ENCODE measurements around the gene VDR. TPM values are rescaled to one million over a fixed set of nuclear protein-coding genes. Genes with fewer than 3 reads are reported as not detected.
A peak's percentile ranks its signal among the peaks of the same experiment; 100 is the strongest.

VDR gene
- polyA plus RNA-seq, 3 donors, result 6.0 to 14.8 (median 12.8) TPM

DNA sequence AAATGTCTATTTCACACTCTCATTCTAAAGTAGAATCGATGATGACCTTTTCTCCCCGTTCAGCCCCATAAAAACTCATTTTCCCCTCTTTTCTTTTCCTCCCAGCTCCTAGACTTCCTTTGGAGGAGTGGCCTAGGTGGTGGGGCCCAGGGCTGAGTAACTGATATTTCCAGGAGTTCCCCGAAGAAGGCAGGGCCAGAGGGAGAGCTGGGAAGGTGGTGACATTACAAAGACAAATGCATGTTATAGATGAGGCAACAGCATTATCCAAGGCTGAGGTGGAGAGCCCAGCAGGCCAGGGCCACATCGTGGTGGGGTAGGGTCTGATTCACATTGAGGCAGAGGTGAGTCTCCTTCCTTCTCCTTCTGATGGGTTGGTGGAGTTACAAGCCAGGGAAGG is 62.9 kb downstream of the VDR start:
- H3K27me3 ChIP-seq (ENCODE audit: control insufficient read depth in 2 of 2, insufficient read depth in 2 of 2, low read length in 2 of 2), result no peaks in the 10 kb centered on the region
- H3K79me2 ChIP-seq (ENCODE audit: insufficient read depth, low read length), result no peaks in the 10 kb centered on the region
- TF ChIP-seq, protein P1, sequence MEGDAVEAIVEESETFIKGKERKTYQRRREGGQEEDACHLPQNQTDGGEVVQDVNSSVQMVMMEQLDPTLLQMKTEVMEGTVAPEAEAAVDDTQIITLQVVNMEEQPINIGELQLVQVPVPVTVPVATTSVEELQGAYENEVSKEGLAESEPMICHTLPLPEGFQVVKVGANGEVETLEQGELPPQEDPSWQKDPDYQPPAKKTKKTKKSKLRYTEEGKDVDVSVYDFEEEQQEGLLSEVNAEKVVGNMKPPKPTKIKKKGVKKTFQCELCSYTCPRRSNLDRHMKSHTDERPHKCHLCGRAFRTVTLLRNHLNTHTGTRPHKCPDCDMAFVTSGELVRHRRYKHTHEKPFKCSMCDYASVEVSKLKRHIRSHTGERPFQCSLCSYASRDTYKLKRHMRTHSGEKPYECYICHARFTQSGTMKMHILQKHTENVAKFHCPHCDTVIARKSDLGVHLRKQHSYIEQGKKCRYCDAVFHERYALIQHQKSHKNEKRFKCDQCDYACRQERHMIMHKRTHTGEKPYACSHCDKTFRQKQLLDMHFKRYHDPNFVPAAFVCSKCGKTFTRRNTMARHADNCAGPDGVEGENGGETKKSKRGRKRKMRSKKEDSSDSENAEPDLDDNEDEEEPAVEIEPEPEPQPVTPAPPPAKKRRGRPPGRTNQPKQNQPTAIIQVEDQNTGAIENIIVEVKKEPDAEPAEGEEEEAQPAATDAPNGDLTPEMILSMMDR (IDR thresholded peaks at IDR 0.05), result no peak
- no peak overlapping the region for H3K27ac ChIP-seq (ENCODE audit: low read depth in 1 of 2, low read length in 2 of 2)
- no peak overlapping the region for H2AFZ ChIP-seq (ENCODE audit: insufficient read depth, low read depth, low read length, poor library complexity, severe bottlenecking)
- DNase-seq, result no peak
- peaks cover 2 to 7% (median 5%) of the 10 kb centered on the region in 3 donors for H3K27me3 Mint-ChIP-seq (ENCODE audit: low read depth in 3 of 3)
- H3K4me3 ChIP-seq (replicated peaks in 1 of 3; ENCODE audit: low read depth in 2 of 3, low read length in 3 of 3), result no peak overlapping the region
- H3K4me1 ChIP-seq (ENCODE audit: control insufficient read depth in 1 of 2, insufficient read depth in 2 of 2, low read length in 2 of 2), result no peaks in the 10 kb centered on the region
- H3K27ac Mint-ChIP-seq, result peak overlapping the region in 2 of 7 donors; percentile 8 to 74
- no peak overlapping the region for H3K9ac ChIP-seq (ENCODE audit: insufficient read depth, low read length, poor library complexity, severe bottlenecking)
- H3K36me3 ChIP-seq (replicated peaks in 1 of 2; ENCODE audit: control insufficient read depth in 1 of 2, insufficient read depth in 2 of 2, low read length in 2 of 2), result peaks cover 32 to 44% of the 10 kb centered on the region in 2 donors
- no peaks in the 10 kb centered on the region for H3K9me3 Mint-ChIP-seq
- no peaks in the 10 kb centered on the region for H3K9me3 ChIP-seq (replicated peaks in 1 of 2; ENCODE audit: control insufficient read depth in 1 of 2, insufficient read depth in 1 of 2, low read length in 2 of 2)
- H3K4me2 ChIP-seq (replicated peaks; ENCODE audit: extremely low read depth, low read length, poor library complexity, severe bottlenecking), result no peak overlapping the region
- peaks cover 5% of the 10 kb centered on the region for H3K4me1 Mint-ChIP-seq
- H3K4me3 Mint-ChIP-seq, result no peak overlapping the region
- 88% methylated on average over 2 of the region's 4 CpGs for WGBS (ENCODE audit: insufficient coverage)
- peaks cover 39 to 42% of the 10 kb centered on the region in 2 donors for H3K36me3 Mint-ChIP-seq
- intact Hi-C loops (cut with micrococcal nuclease), result no loop called here
- no peaks in the 10 kb centered on the region for H4K20me1 ChIP-seq (ENCODE audit: insufficient read depth, low read length)

GRCh38 chr12:47841501-47841900 is 63.3 kb downstream of the VDR start:
- no peak overlapping the region for H2AFZ ChIP-seq (ENCODE audit: insufficient read depth, low read depth, low read length, poor library complexity, severe bottlenecking)
- Mint-ChIP-seq H3K27me3 (ENCODE audit: low read depth in 3 of 3) (peaks cover 2 to 7% (median 5%) of the 10 kb centered on the region in 3 donors), H3K4me3 (no peak overlapping the region), H3K9me3 (no peaks in the 10 kb centered on the region), H3K27ac (no peak overlapping the region), H3K36me3 (peaks cover 35 to 38% of the 10 kb centered on the region in 2 donors), H3K4me1 (peaks cover 5% of the 10 kb centered on the region)
- intact Hi-C loops (cut with micrococcal nuclease), result no loop called here
- H4K20me1 ChIP-seq (ENCODE audit: insufficient read depth, low read length), result no peaks in the 10 kb centered on the region
- H3K9me3 ChIP-seq (replicated peaks in 1 of 2; ENCODE audit: control insufficient read depth in 1 of 2, insufficient read depth in 1 of 2, low read length in 2 of 2), result no peaks in the 10 kb centered on the region
- peaks cover 28 to 39% of the 10 kb centered on the region in 2 donors for H3K36me3 ChIP-seq (replicated peaks in 1 of 2; ENCODE audit: control insufficient read depth in 1 of 2, insufficient read depth in 2 of 2, low read length in 2 of 2)
- H3K27ac ChIP-seq (ENCODE audit: low read depth in 1 of 2, low read length in 2 of 2), result no peak overlapping the region
- no peak overlapping the region for H3K9ac ChIP-seq (ENCODE audit: insufficient read depth, low read length, poor library complexity, severe bottlenecking)
- H3K4me1 ChIP-seq (ENCODE audit: control insufficient read depth in 1 of 2, insufficient read depth in 2 of 2, low read length in 2 of 2), result no peaks in the 10 kb centered on the region
- DNase-seq, result no peak
- no CpG with 5 or more reads among the region's 2 CpGs for WGBS (ENCODE audit: insufficient coverage)
- H3K79me2 ChIP-seq (ENCODE audit: insufficient read depth, low read length), result no peaks in the 10 kb centered on the region
- H3K4me3 ChIP-seq (replicated peaks in 1 of 3; ENCODE audit: low read depth in 2 of 3, low read length in 3 of 3), result no peak overlapping the region
- H3K4me2 ChIP-seq (replicated peaks; ENCODE audit: extremely low read depth, low read length, poor library complexity, severe bottlenecking), result no peak overlapping the region
- H3K27me3 ChIP-seq (ENCODE audit: control insufficient read depth in 2 of 2, insufficient read depth in 2 of 2, low read length in 2 of 2), result no peaks in the 10 kb centered on the region
- TF ChIP-seq, protein P1 (IDR thresholded peaks at IDR 0.05), result no peak
